Testis (tissue), 2 donors: ENCODE results near the gene PRRC2A.

Experiments
- POLR2A ChIP-seq: fragments of 450-650 bp; IDR thresholded peaks from one replicate; pipeline ENCODE4 v1.6.1; 2017; ENCODE audit warnings: antibody characterized with exemption, mild to moderate bottlenecking, moderate library complexity
- TF ChIP-seq, protein P1 (sequence below), 3 experiments: fragments of 450-650 bp in 2 of 3; fragments of 200-600 bp in 1 of 3; sonication (generic) in 1 of 3; IDR thresholded peaks; one replicate each; pipeline ENCODE4 v1.5.1; 2016 to 2019; ENCODE audit warnings: antibody characterized with exemption in 3 of 3, mild to moderate bottlenecking in 2 of 3, moderate library complexity in 1 of 3

DNA sequence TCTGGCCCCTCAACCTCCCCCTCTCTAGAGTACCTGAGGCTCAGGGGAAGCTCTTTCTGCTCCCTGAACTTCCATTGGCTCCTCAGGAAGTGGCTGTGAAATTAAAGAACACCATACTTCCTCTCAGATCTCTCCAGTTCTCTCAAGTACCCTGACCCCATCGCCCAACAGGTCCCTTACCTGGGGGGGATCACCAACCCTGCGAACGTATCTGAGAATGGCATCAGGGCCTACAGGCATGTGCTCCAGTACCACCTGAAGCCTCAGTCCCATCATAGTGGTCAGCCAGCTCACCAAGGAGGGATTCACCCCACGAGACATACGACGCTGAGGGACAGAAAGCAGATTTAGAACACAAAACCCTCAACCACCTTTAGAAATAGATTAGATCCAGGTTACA lies 20.1 kb downstream of the PRRC2A start:
- TF ChIP-seq, protein P1, sequence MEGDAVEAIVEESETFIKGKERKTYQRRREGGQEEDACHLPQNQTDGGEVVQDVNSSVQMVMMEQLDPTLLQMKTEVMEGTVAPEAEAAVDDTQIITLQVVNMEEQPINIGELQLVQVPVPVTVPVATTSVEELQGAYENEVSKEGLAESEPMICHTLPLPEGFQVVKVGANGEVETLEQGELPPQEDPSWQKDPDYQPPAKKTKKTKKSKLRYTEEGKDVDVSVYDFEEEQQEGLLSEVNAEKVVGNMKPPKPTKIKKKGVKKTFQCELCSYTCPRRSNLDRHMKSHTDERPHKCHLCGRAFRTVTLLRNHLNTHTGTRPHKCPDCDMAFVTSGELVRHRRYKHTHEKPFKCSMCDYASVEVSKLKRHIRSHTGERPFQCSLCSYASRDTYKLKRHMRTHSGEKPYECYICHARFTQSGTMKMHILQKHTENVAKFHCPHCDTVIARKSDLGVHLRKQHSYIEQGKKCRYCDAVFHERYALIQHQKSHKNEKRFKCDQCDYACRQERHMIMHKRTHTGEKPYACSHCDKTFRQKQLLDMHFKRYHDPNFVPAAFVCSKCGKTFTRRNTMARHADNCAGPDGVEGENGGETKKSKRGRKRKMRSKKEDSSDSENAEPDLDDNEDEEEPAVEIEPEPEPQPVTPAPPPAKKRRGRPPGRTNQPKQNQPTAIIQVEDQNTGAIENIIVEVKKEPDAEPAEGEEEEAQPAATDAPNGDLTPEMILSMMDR (IDR thresholded peaks at IDR 0.05) = no peak
- TF ChIP-seq POLR2A = no peak
